ENCODE results near the gene SLC8A3. TPM values are rescaled to one million over a fixed set of nuclear protein-coding genes. Genes with fewer than 3 reads are reported as not detected.

SLC8A3 gene
- total and polyA plus RNA-seq, 9 of the 15 experiments (the other 6 are each of a cell fraction or from before 2014, with no cell fraction given) = not detected

- no peaks in the 10 kb centered on the region for H3K4me1 ChIP-seq (replicated peaks in 1 of 2; ENCODE audit: control insufficient read depth in 2 of 2, insufficient read depth in 2 of 2, low read length in 2 of 2)
- WGBS (ENCODE audit: insufficient coverage, low coverage, missing lambda C conversion rate) = 0% methylated on average over 2 of the region's 2 CpGs
- no peaks in the 10 kb centered on the region for H4K20me1 ChIP-seq (replicated peaks; ENCODE audit: control insufficient read depth, insufficient read depth, low read length)
- H3K4me3 ChIP-seq = no peak overlapping the region
- no peak for FAIRE-seq
- H3K4me2 ChIP-seq (ENCODE audit: insufficient read depth, low read length) = no peak overlapping the region
- H3K36me3 ChIP-seq (ENCODE audit: control insufficient read depth, insufficient read depth, low read length) = no peaks in the 10 kb centered on the region
- no peak overlapping the region for H3K9ac ChIP-seq (ENCODE audit: insufficient read depth in 1 of 2, low read depth in 2 of 2, low read length in 2 of 2)
- intact Hi-C loops (cut with micrococcal nuclease) = no loop called here
- no peaks in the 10 kb centered on the region for H3K9me1 ChIP-seq (ENCODE audit: control insufficient read depth, insufficient read depth, low read length)
- no peaks in the 10 kb centered on the region for H3K79me2 ChIP-seq (ENCODE audit: control insufficient read depth, insufficient read depth, low read length)
- no TSS peak for BruUV-seq (replicated peaks)
- CTCF ChIA-PET (ENCODE audit: low intra/inter-chr PET ratio) = no interaction called here
- in situ Hi-C loops (cut with MboI) = no loop called here
- no peak overlapping the region for H3K27ac ChIP-seq (ENCODE audit: extremely low read depth, low read depth, low read length)
- H3K27me3 ChIP-seq (ENCODE audit: control insufficient read depth in 2 of 2, insufficient read depth in 2 of 2, low read length in 2 of 2) = no peaks in the 10 kb centered on the region
- ATAC-seq = no peak
- H2AFZ ChIP-seq (ENCODE audit: low read depth, low read length) = no peak overlapping the region
- no peaks in the 10 kb centered on the region for H3K9me3 ChIP-seq (replicated peaks; ENCODE audit: control insufficient read depth, insufficient read depth, low read depth, low read length)
- DNase-seq (ENCODE audit: extremely low read depth in 1 of 4, low spot score in 3 of 4) = no peak
- POLR2A ChIA-PET = no interaction called here
- TF ChIP-seq, protein P1, sequence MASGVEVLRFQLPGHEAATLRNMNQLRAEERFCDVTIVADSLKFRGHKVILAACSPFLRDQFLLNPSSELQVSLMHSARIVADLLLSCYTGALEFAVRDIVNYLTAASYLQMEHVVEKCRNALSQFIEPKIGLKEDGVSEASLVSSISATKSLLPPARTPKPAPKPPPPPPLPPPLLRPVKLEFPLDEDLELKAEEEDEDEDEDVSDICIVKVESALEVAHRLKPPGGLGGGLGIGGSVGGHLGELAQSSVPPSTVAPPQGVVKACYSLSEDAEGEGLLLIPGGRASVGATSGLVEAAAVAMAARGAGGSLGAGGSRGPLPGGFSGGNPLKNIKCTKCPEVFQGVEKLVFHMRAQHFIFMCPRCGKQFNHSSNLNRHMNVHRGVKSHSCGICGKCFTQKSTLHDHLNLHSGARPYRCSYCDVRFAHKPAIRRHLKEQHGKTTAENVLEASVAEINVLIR (CRISPR knock-in tag; IDR thresholded peaks at IDR 0.05) = no peak
Measured at GRCh38 chr14:70061108-70061507, 127.6 kb downstream of the SLC8A3 start.

DNA sequence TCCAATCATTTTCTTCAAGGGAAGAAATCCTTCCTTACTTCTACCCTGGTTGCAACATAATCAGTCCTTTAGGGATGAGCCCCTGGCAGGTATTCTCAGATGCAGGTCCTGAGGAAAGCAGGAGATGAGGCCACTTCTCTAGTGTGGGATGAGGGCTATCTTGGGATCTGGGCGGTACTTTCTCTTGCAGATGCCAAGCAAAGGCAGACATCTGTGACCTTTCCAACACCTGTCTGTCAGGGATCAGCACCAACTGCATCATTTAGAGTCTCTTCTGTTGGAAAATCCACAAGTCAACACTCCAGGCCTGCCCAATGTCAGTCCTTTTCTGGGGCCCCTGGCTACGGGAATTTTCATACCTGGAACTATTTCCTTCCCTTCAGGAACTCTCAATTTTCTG, 129.2 kb downstream of the SLC8A3 start:
- DNase-seq (ENCODE audit: extremely low read depth in 1 of 4, low spot score in 3 of 4) = no peak
- Histone ChIP-seq H3K4me1 (replicated peaks in 1 of 2; ENCODE audit: control insufficient read depth in 2 of 2, insufficient read depth in 2 of 2, low read length in 2 of 2) (no peaks in the 10 kb centered on the region), H4K20me1 (replicated peaks; ENCODE audit: control insufficient read depth, insufficient read depth, low read length) (no peaks in the 10 kb centered on the region), H3K27me3 (ENCODE audit: control insufficient read depth in 2 of 2, insufficient read depth in 2 of 2, low read length in 2 of 2) (no peaks in the 10 kb centered on the region), H2AFZ (ENCODE audit: low read depth, low read length) (no peak overlapping the region), H3K79me2 (ENCODE audit: control insufficient read depth, insufficient read depth, low read length) (no peaks in the 10 kb centered on the region), H3K27ac (ENCODE audit: extremely low read depth, low read depth, low read length) (no peak overlapping the region), H3K9ac (ENCODE audit: insufficient read depth in 1 of 2, low read depth in 2 of 2, low read length in 2 of 2) (no peak overlapping the region), H3K36me3 (ENCODE audit: control insufficient read depth, insufficient read depth, low read length) (no peaks in the 10 kb centered on the region), H3K4me3 (no peak overlapping the region), H3K9me1 (ENCODE audit: control insufficient read depth, insufficient read depth, low read length) (no peaks in the 10 kb centered on the region), H3K4me2 (ENCODE audit: insufficient read depth, low read length) (no peak overlapping the region), H3K9me3 (replicated peaks; ENCODE audit: control insufficient read depth, insufficient read depth, low read depth, low read length) (no peaks in the 10 kb centered on the region)
- BruUV-seq (replicated peaks) = no TSS peak
- intact Hi-C loops (cut with micrococcal nuclease) (no loop called here), in situ Hi-C loops (cut with MboI) (no loop called here)
- POLR2A ChIA-PET = no interaction called here
- CTCF ChIA-PET (ENCODE audit: low intra/inter-chr PET ratio) = no interaction called here
- no peak for ATAC-seq
- 0% methylated on average over 1 of the region's 2 CpGs for WGBS (ENCODE audit: insufficient coverage, low coverage, missing lambda C conversion rate)
- no peak for FAIRE-seq
- no peak for TF ChIP-seq SMAD1 (IDR thresholded peaks at IDR 0.05; ENCODE audit: low read depth, low read length, partially characterized antibody)
- no peak for TF ChIP-seq ZNF316 (IDR thresholded peaks at IDR 0.05)
- TF ChIP-seq PHF20 (IDR thresholded peaks at IDR 0.05; ENCODE audit: partially characterized antibody) = no peak
- TF ChIP-seq GTF2A2 (tag; IDR thresholded peaks at IDR 0.05) = no peak
- TF ChIP-seq HDAC3 (IDR thresholded peaks at IDR 0.05; ENCODE audit: borderline replicate concordance, partially characterized antibody) = no peak
- TF ChIP-seq, protein P2, sequence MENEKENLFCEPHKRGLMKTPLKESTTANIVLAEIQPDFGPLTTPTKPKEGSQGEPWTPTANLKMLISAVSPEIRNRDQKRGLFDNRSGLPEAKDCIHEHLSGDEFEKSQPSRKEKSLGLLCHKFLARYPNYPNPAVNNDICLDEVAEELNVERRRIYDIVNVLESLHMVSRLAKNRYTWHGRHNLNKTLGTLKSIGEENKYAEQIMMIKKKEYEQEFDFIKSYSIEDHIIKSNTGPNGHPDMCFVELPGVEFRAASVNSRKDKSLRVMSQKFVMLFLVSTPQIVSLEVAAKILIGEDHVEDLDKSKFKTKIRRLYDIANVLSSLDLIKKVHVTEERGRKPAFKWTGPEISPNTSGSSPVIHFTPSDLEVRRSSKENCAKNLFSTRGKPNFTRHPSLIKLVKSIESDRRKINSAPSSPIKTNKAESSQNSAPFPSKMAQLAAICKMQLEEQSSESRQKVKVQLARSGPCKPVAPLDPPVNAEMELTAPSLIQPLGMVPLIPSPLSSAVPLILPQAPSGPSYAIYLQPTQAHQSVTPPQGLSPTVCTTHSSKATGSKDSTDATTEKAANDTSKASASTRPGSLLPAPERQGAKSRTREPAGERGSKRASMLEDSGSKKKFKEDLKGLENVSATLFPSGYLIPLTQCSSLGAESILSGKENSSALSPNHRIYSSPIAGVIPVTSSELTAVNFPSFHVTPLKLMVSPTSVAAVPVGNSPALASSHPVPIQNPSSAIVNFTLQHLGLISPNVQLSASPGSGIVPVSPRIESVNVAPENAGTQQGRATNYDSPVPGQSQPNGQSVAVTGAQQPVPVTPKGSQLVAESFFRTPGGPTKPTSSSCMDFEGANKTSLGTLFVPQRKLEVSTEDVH (IDR thresholded peaks at IDR 0.05; ENCODE audit: low read depth, partially characterized antibody) = no peak
- TF ChIP-seq CSDE1 (IDR thresholded peaks at IDR 0.05) = no peak
- TF ChIP-seq ZNF511 (CRISPR knock-in tag; IDR thresholded peaks at IDR 0.05) = no peak
- no peak for TF ChIP-seq ZNF282 (CRISPR knock-in tag; IDR thresholded peaks at IDR 0.05)
- no peak for TF ChIP-seq ZNF24 (IDR thresholded peaks at IDR 0.05)
- TF ChIP-seq ZNF699 (CRISPR knock-in tag; IDR thresholded peaks at IDR 0.05; ENCODE audit: insufficient replicate concordance) = no peak
- no peak for TF ChIP-seq BRD9 (IDR thresholded peaks at IDR 0.05; ENCODE audit: low read depth, partially characterized antibody)
